H9 (cell line): ENCODE data around the gene OR4K13. TPM values are rescaled to one million over a fixed set of nuclear protein-coding genes. Genes with fewer than 3 reads are reported as not detected.

Experiments used
- DNase-seq: peaks from one replicate; pipeline ENCODE4 v3.0.0-alpha.2; 2017
- H2AFZ ChIP-seq: one replicate; pipeline ENCODE4 v1.6.1; 2013; ENCODE audit warnings: mild to moderate bottlenecking, low read length, control low read depth, moderate library complexity
- H2AK5ac ChIP-seq: 2 replicates; pipeline ENCODE4 v1.6.1; 2013; ENCODE audit warnings: low read length, control low read depth, mixed read lengths; ENCODE audit not compliant: insufficient read length
- H2BK120ac ChIP-seq: one replicate; pipeline ENCODE4 v1.6.1; 2013; ENCODE audit warnings: low read depth, mild to moderate bottlenecking, low read length, control low read depth, inconsistent platforms; ENCODE audit not compliant: poor library complexity, severe bottlenecking
- H2BK12ac ChIP-seq: 2 replicates; pipeline ENCODE4 v1.6.1; 2013; ENCODE audit warnings: low read length, control low read depth, mixed read lengths, low read depth; ENCODE audit not compliant: insufficient read length
- H2BK15ac ChIP-seq: 2 replicates; pipeline ENCODE4 v1.6.1; 2013; ENCODE audit warnings: low read depth, low read length, control low read depth
- H2BK20ac ChIP-seq: one replicate; pipeline ENCODE4 v1.6.1; 2013; ENCODE audit warnings: low read depth, mild to moderate bottlenecking, low read length, control low read depth, inconsistent platforms; ENCODE audit not compliant: poor library complexity, severe bottlenecking
- H2BK5ac ChIP-seq: 2 replicates; pipeline ENCODE4 v1.6.1; 2013; ENCODE audit warnings: low read length, control low read depth, mixed read lengths; ENCODE audit not compliant: insufficient read length
- H3K14ac ChIP-seq: 2 replicates; pipeline ENCODE4 v1.6.1; 2013; ENCODE audit warnings: low read length, control low read depth; ENCODE audit not compliant: insufficient read depth
- H3K18ac ChIP-seq: 2 replicates; pipeline ENCODE4 v1.6.1; 2013; ENCODE audit warnings: low read depth, mild to moderate bottlenecking, mixed read lengths, low read length, control low read depth; ENCODE audit not compliant: insufficient read length
- H3K23ac ChIP-seq: 2 replicates; pipeline ENCODE4 v1.6.1; 2013; ENCODE audit warnings: low read length, control low read depth, mixed read lengths, low read depth; ENCODE audit not compliant: insufficient read length
- H3K23me2 ChIP-seq: 2 replicates; pipeline ENCODE4 v1.6.1; 2013; ENCODE audit warnings: low read depth, mild to moderate bottlenecking, mixed read lengths, low read length, control low read depth; ENCODE audit not compliant: insufficient read length, poor library complexity, severe bottlenecking
- H3K27ac ChIP-seq: 2 replicates; pipeline ENCODE4 v1.5.1; 2013; ENCODE audit warnings: low read length, control low read depth, mixed read lengths, low read depth; ENCODE audit not compliant: insufficient read length
- H3K27me3 ChIP-seq: 2 replicates; pipeline ENCODE4 v1.6.1; 2013; ENCODE audit warnings: low read length, control low read depth, inconsistent platforms; ENCODE audit not compliant: insufficient read depth
- H3K4ac ChIP-seq: 2 replicates; pipeline ENCODE4 v1.6.1; 2013; ENCODE audit warnings: low read depth, mild to moderate bottlenecking, control low read depth, inconsistent platforms, low read length, moderate library complexity
- H3K4me1 ChIP-seq: 2 replicates; pipeline ENCODE4 v1.6.1; 2013; ENCODE audit warnings: low read length, control low read depth, inconsistent platforms; ENCODE audit not compliant: insufficient read depth
- H3K4me2 ChIP-seq: 2 replicates; pipeline ENCODE4 v1.6.1; 2013; ENCODE audit warnings: low read length, control low read depth, mixed read lengths; ENCODE audit not compliant: insufficient read length, insufficient read depth
- H3K56ac ChIP-seq: 2 replicates; pipeline ENCODE4 v1.6.1; 2013; ENCODE audit warnings: low read depth, mild to moderate bottlenecking, mixed read lengths, low read length, control low read depth; ENCODE audit not compliant: insufficient read length
- H3K79me1 ChIP-seq: 2 replicates; pipeline ENCODE4 v1.6.1; 2013; ENCODE audit warnings: low read depth, mild to moderate bottlenecking, moderate library complexity, low read length, control low read depth, inconsistent platforms; ENCODE audit not compliant: insufficient read depth, poor library complexity, severe bottlenecking
- H3K79me2 ChIP-seq: 2 replicates; pipeline ENCODE4 v1.6.1; 2013; ENCODE audit warnings: low read length, control low read depth, inconsistent platforms; ENCODE audit not compliant: insufficient read depth
- H3K9ac ChIP-seq: 2 replicates; pipeline ENCODE4 v1.6.1; 2013; ENCODE audit warnings: low read length, control low read depth, mixed read lengths; ENCODE audit not compliant: insufficient read length; ENCODE audit errors: extremely low read depth
- H3K9me3 ChIP-seq: one replicate; pipeline ENCODE4 v1.6.1; 2013; ENCODE audit warnings: low read depth, low read length, inconsistent platforms; ENCODE audit not compliant: control insufficient read depth
- H3T11ph ChIP-seq: one replicate; pipeline ENCODE4 v1.6.1; 2013; ENCODE audit warnings: mild to moderate bottlenecking, low read length, control low read depth, inconsistent platforms
- H4K20me1 ChIP-seq: one replicate; pipeline ENCODE4 v1.6.1; 2013; ENCODE audit not compliant: control insufficient read depth, insufficient read length, insufficient read depth
- H4K5ac ChIP-seq: 2 replicates; pipeline ENCODE4 v1.6.1; 2013; ENCODE audit warnings: low read depth, mild to moderate bottlenecking, mixed read lengths, low read length, control low read depth; ENCODE audit not compliant: insufficient read length
- H4K8ac ChIP-seq: replicated peaks from 2 replicates; pipeline ENCODE4 v1.6.1; 2013; ENCODE audit warnings: low read length, control low read depth, mixed read lengths, low read depth; ENCODE audit not compliant: insufficient read length
- H4K91ac ChIP-seq: 2 replicates; pipeline ENCODE4 v1.6.1; 2013; ENCODE audit warnings: low read depth, mild to moderate bottlenecking, moderate library complexity, mixed read lengths, low read length, control low read depth; ENCODE audit not compliant: insufficient read length
- H3K27ac Mint-ChIP-seq, 3 experiments: 2 replicates in 2 of 3; 3 replicates in 1 of 3; pipeline ENCODE4 v1.8.0; 2020 to 2021; ENCODE audit warnings: mixed read lengths in 3 of 3, mild to moderate bottlenecking in 1 of 3, moderate library complexity in 1 of 3
- H3K27me3 Mint-ChIP-seq: 2 replicates; pipeline ENCODE4 v1.8.0; 2021; ENCODE audit warnings: low read depth, mild to moderate bottlenecking, moderate library complexity, mixed read lengths
- H3K36me3 Mint-ChIP-seq, 3 experiments: 2 replicates in 2 of 3; 3 replicates in 1 of 3; pipeline ENCODE4 v1.8.0; 2020 to 2021; ENCODE audit warnings: low read depth in 3 of 3, mixed read lengths in 3 of 3; ENCODE audit not compliant: insufficient read depth in 1 of 3
- H3K4me1 Mint-ChIP-seq, 2 experiments: 2 replicates each; pipeline ENCODE4 v1.8.0; 2020; ENCODE audit warnings: mixed read lengths in 2 of 2
- H3K4me3 Mint-ChIP-seq, 2 experiments: 2 replicates in 1 of 2; 3 replicates in 1 of 2; pipeline ENCODE4 v1.8.0; 2020 to 2021; ENCODE audit warnings: mild to moderate bottlenecking in 2 of 2, mixed read lengths in 2 of 2, moderate library complexity in 1 of 2
- H3K9me3 Mint-ChIP-seq, 2 experiments: 2 replicates in 1 of 2; 3 replicates in 1 of 2; pipeline ENCODE4 v1.8.0; 2020; ENCODE audit warnings: mild to moderate bottlenecking in 2 of 2, mixed read lengths in 2 of 2, moderate library complexity in 1 of 2
- CTCF ChIP-seq: fragments of 200-600 bp; sonication (generic); conservative IDR thresholded peaks from 3 replicates; pipeline ENCODE4 v1.8.0; 2021; ENCODE audit warnings: antibody characterized with exemption, mild to moderate bottlenecking
- whole genome bisulfite sequencing: extraction: QIAGEN DNeasy Blood & Tissue Kit; methylation state at CpG from one replicate; pipeline ENCODE4 v1.1.7; 2013; ENCODE audit warnings: missing lambda C conversion rate, low lambda C conversion rate, mixed read lengths; ENCODE audit not compliant: insufficient read length; ENCODE audit errors: extremely low coverage; 5-methylcytosine and 5-hydroxymethylcytosine counted together
- total RNA-seq: library from RNA; stranded (reverse); gene quantifications from 2 replicates; pipeline ENCODE4 v1.2.1, GENCODE V29; 2021

OR4K13 gene
- total RNA-seq, 1 experiment from 2014 or later, result not detected

DNA sequence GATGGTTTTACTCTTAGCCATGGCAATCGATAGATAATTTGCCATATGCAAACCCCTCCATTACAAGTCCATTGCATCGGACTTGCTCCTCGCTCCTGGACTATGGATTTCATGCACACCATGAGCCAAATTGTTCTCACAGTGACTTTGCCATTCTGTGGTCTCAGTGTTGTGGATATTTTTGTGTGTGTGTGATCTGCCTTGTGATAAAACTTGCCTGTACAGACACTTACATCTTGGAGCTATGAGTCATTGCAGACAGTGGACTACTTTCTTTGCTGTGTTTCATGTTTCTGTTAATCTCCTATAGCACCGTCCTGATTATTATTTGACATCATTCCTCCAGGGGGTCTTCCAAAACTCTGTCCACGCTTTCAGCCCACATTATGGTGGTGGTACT is 8.4 kb upstream of the OR4K13 start:
- Histone ChIP-seq H3K4me2 (no peak overlapping the region), H3K9ac (no peak overlapping the region), H4K20me1 (no peaks in the 10 kb centered on the region), H4K91ac (no peak overlapping the region), H3K27me3 (no peaks in the 10 kb centered on the region), H3K56ac (no peak overlapping the region), H2AFZ (no peak overlapping the region), H3T11ph (no peak overlapping the region), H2BK120ac (no peak overlapping the region), H4K5ac (no peak overlapping the region), H3K23me2 (no peaks in the 10 kb centered on the region), H3K23ac (no peak overlapping the region), H3K79me1 (no peaks in the 10 kb centered on the region), H2BK12ac (no peak overlapping the region), H3K18ac (no peak overlapping the region), H2BK20ac (no peak overlapping the region), H4K8ac (no peak overlapping the region), H2BK5ac (no peak overlapping the region), H3K4ac (no peak overlapping the region), H2AK5ac (no peak overlapping the region), H3K14ac (no peak overlapping the region), H3K4me1 (no peaks in the 10 kb centered on the region), H3K9me3 (peaks cover 60% of the 10 kb centered on the region), H3K79me2 (no peaks in the 10 kb centered on the region), H3K27ac (no peak overlapping the region), H2BK15ac (no peak overlapping the region)
- no peak for TF ChIP-seq CTCF
- no peaks in the 10 kb centered on the region for H3K27me3 Mint-ChIP-seq
- no peak for DNase-seq
- H3K36me3 Mint-ChIP-seq, result peaks cover 0 to 20% (median 8%) of the 10 kb centered on the region in 3 experiments; a peak in 5 of 7 replicates
- no peaks in the 10 kb centered on the region for H3K4me1 Mint-ChIP-seq
- no peak overlapping the region for H3K27ac Mint-ChIP-seq
- H3K4me3 Mint-ChIP-seq, result no peak overlapping the region
- peaks cover 81 to 85% of the 10 kb centered on the region in 2 experiments for H3K9me3 Mint-ChIP-seq
- no CpG with 5 or more reads among the region's 5 CpGs for WGBS
